Nephron progenitor cell (in vitro differentiated cells): ENCODE results near the gene DIPK1B.
A peak's percentile ranks its signal among the peaks of the same experiment; 100 is the strongest.
"Not testable (repeated sequence)": the region's sequence is repeated elsewhere in the genome, so short reads cannot be mapped to it uniquely, and the experiment has no call there.

Source experiments
- DNase-seq: peaks from one replicate; pipeline ENCODE4 v3.0.0; 2021
- H3K27ac Mint-ChIP-seq: 2 replicates; pipeline ENCODE4 v1.8.0; 2021; ENCODE audit warnings: mild to moderate bottlenecking, moderate library complexity, mixed read lengths
- H3K27me3 Mint-ChIP-seq: 2 replicates; pipeline ENCODE4 v1.8.0; 2021; ENCODE audit warnings: mild to moderate bottlenecking, low read depth, mixed read lengths; ENCODE audit not compliant: poor library complexity
- H3K36me3 Mint-ChIP-seq: 2 replicates; pipeline ENCODE4 v1.8.0; 2021; ENCODE audit warnings: low read depth, mixed read lengths
- H3K4me1 Mint-ChIP-seq: 2 replicates; pipeline ENCODE4 v1.8.0; 2021; ENCODE audit warnings: mixed read lengths
- H3K4me3 Mint-ChIP-seq: 2 replicates; pipeline ENCODE4 v1.8.0; 2021; ENCODE audit warnings: mild to moderate bottlenecking, moderate library complexity, mixed read lengths
- H3K9me3 Mint-ChIP-seq: 2 replicates; pipeline ENCODE4 v1.8.0; 2021; ENCODE audit warnings: mild to moderate bottlenecking, moderate library complexity, mixed read lengths
- CTCF ChIP-seq: fragments of 200-600 bp; sonication (generic); IDR thresholded peaks from 2 replicates; pipeline ENCODE4 v1.5.0; 2021; ENCODE audit warnings: antibody characterized with exemption

Gene DIPK1B

GRCh38 chr9:136698635-136699246, 13.6 kb upstream of the DIPK1B start:
- peaks cover 47% of the 10 kb centered on the region for H3K27me3 Mint-ChIP-seq
- H3K9me3 Mint-ChIP-seq, result no peaks in the 10 kb centered on the region
- no peak for TF ChIP-seq CTCF
- no peak overlapping the region for H3K27ac Mint-ChIP-seq
- no peak for DNase-seq
- H3K4me3 Mint-ChIP-seq, result no peak overlapping the region
- peaks cover 43% of the 10 kb centered on the region for H3K4me1 Mint-ChIP-seq
- H3K36me3 Mint-ChIP-seq, result no peaks in the 10 kb centered on the region

DNA sequence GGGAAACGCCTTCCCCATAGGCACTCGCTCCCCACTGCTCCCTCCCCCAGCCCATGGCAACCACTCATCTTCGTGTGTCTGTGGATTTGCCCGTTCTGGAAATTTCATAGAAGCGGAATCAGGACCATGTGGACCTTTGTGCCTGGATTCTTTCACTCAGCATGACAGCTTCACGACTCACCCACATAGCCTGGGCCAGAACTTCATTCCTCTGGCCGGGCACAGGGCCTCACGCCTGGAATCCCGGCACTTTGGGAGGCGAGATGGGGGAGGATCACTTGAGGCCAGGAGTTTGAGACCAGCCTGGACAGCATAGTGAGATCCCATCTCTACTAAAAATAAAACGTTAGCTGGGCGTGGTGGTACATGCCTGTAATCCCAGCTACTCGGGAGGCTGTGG, 12.1 kb upstream of the DIPK1B start:
- peaks cover 38% of the 10 kb centered on the region for H3K4me1 Mint-ChIP-seq
- no peak overlapping the region for H3K4me3 Mint-ChIP-seq
- TF ChIP-seq CTCF, result no peak
- DNase-seq, result no peak
- H3K27me3 Mint-ChIP-seq, result peaks cover 52% of the 10 kb centered on the region
- H3K36me3 Mint-ChIP-seq, result no peaks in the 10 kb centered on the region
- H3K27ac Mint-ChIP-seq, result no peak overlapping the region
- no peaks in the 10 kb centered on the region for H3K9me3 Mint-ChIP-seq

DNA sequence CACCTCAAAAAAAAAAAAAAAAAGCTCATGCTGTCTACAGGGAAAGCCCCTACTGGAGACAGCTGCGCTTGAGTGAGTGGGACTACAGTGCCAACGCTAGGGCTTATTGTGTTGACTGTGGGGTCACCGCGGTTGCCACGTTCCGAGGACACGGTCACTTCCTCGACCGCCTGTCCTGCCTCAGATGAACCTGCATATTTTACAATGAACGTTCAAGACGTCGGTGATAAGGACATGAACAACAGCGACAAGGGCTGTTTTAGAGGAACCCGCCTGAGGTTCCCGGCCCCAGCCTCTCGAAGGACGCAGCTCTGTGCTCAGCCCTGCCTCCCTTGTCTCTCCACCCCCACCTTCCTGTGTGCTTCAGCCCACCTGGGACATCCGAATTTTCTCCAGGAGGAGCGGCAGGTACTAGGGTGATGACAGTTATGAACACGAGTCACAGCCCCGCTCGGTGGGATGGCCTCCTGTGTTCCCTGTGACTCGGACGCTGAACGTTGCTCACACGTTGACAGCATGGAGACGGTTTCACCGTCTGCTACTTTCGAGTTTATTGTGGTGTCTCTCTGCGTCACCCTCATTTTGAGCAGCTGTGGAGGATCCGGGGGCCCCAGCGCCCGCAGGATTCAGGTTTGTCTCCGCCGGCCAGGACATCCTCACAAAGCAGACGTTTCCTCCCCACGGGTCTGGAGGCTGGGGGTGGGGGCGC, 11.3 kb upstream of the DIPK1B start:
- Mint-ChIP-seq H3K9me3 (no peaks in the 10 kb centered on the region), H3K4me3 (peak overlapping the region; percentile 69), H3K4me1 (peaks cover 38% of the 10 kb centered on the region), H3K27me3 (peaks cover 59% of the 10 kb centered on the region), H3K36me3 (no peaks in the 10 kb centered on the region), H3K27ac (no peak overlapping the region)
- TF ChIP-seq CTCF, result no peak
- no peak for DNase-seq

DNA sequence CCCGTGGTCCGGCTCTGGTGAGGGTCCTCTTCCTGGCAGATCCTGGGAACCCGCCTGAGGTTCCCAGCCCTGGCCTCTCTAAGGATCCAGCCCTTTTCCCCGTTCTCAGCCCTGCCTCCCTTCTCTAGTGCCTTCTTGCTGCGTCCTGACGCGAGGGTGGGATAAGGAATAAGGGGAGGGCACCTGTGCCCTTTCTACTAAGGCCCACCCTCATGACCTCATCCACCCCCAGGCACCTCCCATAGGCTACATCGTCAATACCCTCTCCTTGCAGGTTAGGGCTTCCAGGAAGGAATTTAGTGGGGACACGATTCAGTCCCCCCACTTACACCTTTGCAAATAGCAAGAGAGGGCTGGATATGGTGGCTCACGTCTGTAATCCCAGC, 10.7 kb upstream of the DIPK1B start:
- no peak overlapping the region for H3K27ac Mint-ChIP-seq
- no peaks in the 10 kb centered on the region for H3K36me3 Mint-ChIP-seq
- H3K4me1 Mint-ChIP-seq, result peaks cover 38% of the 10 kb centered on the region
- H3K9me3 Mint-ChIP-seq, result no peaks in the 10 kb centered on the region
- peaks cover 59% of the 10 kb centered on the region for H3K27me3 Mint-ChIP-seq
- DNase-seq, result no peak
- H3K4me3 Mint-ChIP-seq, result no peak overlapping the region
- no peak for TF ChIP-seq CTCF

GRCh38 chr9:136703276-136703860, 9.0 kb upstream of the DIPK1B start:
- DNase-seq, result no peak
- Mint-ChIP-seq H3K27me3 (peaks cover 65% of the 10 kb centered on the region), H3K4me3 (no peak overlapping the region), H3K27ac (peak overlapping the region; percentile 69), H3K4me1 (peaks cover 29% of the 10 kb centered on the region), H3K36me3 (no peaks in the 10 kb centered on the region), H3K9me3 (no peaks in the 10 kb centered on the region)
- TF ChIP-seq CTCF, result no peak

DNA sequence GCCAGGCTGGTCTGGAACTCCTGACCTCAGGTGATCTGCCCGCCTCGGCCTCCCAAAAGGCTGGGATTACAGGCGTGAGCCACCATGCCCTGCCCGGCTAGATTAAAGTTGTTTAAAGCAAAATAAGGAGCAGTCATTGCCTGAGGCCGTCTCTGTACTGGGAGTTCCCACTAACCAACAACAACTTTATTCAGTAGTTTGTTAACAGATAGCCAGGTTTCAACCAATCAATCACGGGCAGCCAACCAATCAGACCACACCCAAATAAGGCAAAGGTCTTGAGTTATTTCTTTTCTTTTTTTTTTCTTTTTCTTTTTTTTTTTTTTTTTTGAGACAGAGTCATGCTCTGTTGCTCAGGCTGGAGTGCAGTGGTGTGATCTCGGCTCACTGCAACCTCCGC, 7.6 kb upstream of the DIPK1B start:
- Mint-ChIP-seq H3K4me1 (peaks cover 29% of the 10 kb centered on the region), H3K27me3 (peaks cover 55% of the 10 kb centered on the region)
- H3K27ac Mint-ChIP-seq, H3K4me3 Mint-ChIP-seq, H3K36me3 Mint-ChIP-seq, H3K9me3 Mint-ChIP-seq, DNase-seq: not testable (repeated sequence)
